Neural progenitor cell (in vitro differentiated cells): ENCODE measurements around the gene ZSCAN2. TPM values are rescaled to one million over a fixed set of nuclear protein-coding genes. Genes with fewer than 3 reads are reported as not detected.

Experiments used
- DNase-seq: peaks from one replicate; pipeline ENCODE4 v3.0.0-alpha.2; 2016; ENCODE audit warnings: low spot score
- H2AFZ ChIP-seq: fragments of 200-600 bp; sonication (generic); replicated peaks from 2 replicates; pipeline ENCODE4 v1.6.1; 2016; ENCODE audit warnings: antibody characterized with exemption
- H3F3A ChIP-seq: fragments of 200-600 bp; sonication (generic); 2 replicates; pipeline ENCODE4 v1.6.1; 2016; ENCODE audit warnings: antibody characterized with exemption, low read depth
- H3K27ac ChIP-seq: fragments of 200-600 bp; sonication (generic); 2 replicates; pipeline ENCODE4 v1.5.1; 2016; ENCODE audit warnings: mild to moderate bottlenecking
- H3K27me3 ChIP-seq: fragments of 200-600 bp; sonication (generic); 2 replicates; pipeline ENCODE4 v1.6.1; 2016; ENCODE audit warnings: mild to moderate bottlenecking, moderate library complexity
- H3K36me3 ChIP-seq: fragments of 200-600 bp; sonication (generic); 2 replicates; pipeline ENCODE4 v1.5.1; 2016
- H3K4me1 ChIP-seq: fragments of 200-600 bp; sonication (generic); 2 replicates; pipeline ENCODE4 v1.6.1; 2016; ENCODE audit warnings: mixed run types
- H3K4me2 ChIP-seq: fragments of 200-600 bp; sonication (generic); 2 replicates; pipeline ENCODE4 v1.6.1; 2016
- H3K4me3 ChIP-seq: fragments of 200-600 bp; sonication (generic); 2 replicates; pipeline ENCODE4 v1.5.1; 2016
- H3K79me2 ChIP-seq: fragments of 200-600 bp; sonication (generic); 2 replicates; pipeline ENCODE4 v1.6.1; 2016; ENCODE audit warnings: low read depth
- H3K9ac ChIP-seq: fragments of 200-600 bp; sonication (generic); 2 replicates; pipeline ENCODE4 v1.6.1; 2016
- H3K9me3 ChIP-seq: fragments of 200-600 bp; sonication (generic); 2 replicates; pipeline ENCODE4 v1.5.1; 2016; ENCODE audit warnings: low read depth
- H4K20me1 ChIP-seq: fragments of 200-600 bp; sonication (generic); 2 replicates; pipeline ENCODE4 v1.6.1; 2016; ENCODE audit warnings: low read depth
- H3K27ac Mint-ChIP-seq: 3 replicates; pipeline ENCODE4 v1.8.0; 2021; ENCODE audit warnings: mixed read lengths
- H3K27me3 Mint-ChIP-seq: 2 replicates; pipeline ENCODE4 v1.8.0; 2022; ENCODE audit warnings: low read depth, mild to moderate bottlenecking, inconsistent platforms, moderate library complexity, mixed read lengths; ENCODE audit not compliant: insufficient read depth
- H3K36me3 Mint-ChIP-seq: 3 replicates; pipeline ENCODE4 v1.8.0; 2021; ENCODE audit warnings: mixed read lengths
- H3K4me1 Mint-ChIP-seq: 3 replicates; pipeline ENCODE4 v1.8.0; 2021; ENCODE audit warnings: mixed read lengths
- H3K4me3 Mint-ChIP-seq: 3 replicates; pipeline ENCODE4 v1.8.0; 2021; ENCODE audit warnings: mild to moderate bottlenecking, moderate library complexity, mixed read lengths
- H3K9me3 Mint-ChIP-seq: 3 replicates; pipeline ENCODE4 v1.8.0; 2020; ENCODE audit warnings: mixed read lengths
- CTCF ChIP-seq: fragments of 200-600 bp; sonication (generic); IDR thresholded peaks from 2 replicates; pipeline ENCODE4 v1.5.1; 2017; ENCODE audit warnings: antibody characterized with exemption, mild to moderate bottlenecking
- EZH2 ChIP-seq: fragments of 200-600 bp; sonication (generic); IDR thresholded peaks from 2 replicates; pipeline ENCODE4 v1.6.1; 2017; ENCODE audit warnings: antibody characterized with exemption, mild to moderate bottlenecking, moderate library complexity
- EZH2phosphoT487 ChIP-seq: fragments of 200-600 bp; sonication (generic); IDR thresholded peaks from 2 replicates; pipeline ENCODE4 v1.6.1; 2017; ENCODE audit warnings: antibody characterized with exemption
- total RNA-seq: library from RNA; depleted of rRNA; stranded (reverse); fragments of >200 nt; gene quantifications from 2 replicates; pipeline ENCODE4 v1.2.3, GENCODE V29; 2015; ENCODE audit warnings: low replicate concordance

Gene ZSCAN2
- total RNA-seq, 1 donor from 2014 or later: 6.7 TPM

- Histone ChIP-seq H3K79me2 (no peaks in the 10 kb centered on the region), H3K9me3 (peaks cover 9% of the 10 kb centered on the region), H3K27me3 (no peaks in the 10 kb centered on the region), H3F3A (no peaks in the 10 kb centered on the region), H3K9ac (no peak overlapping the region), H3K4me1 (no peaks in the 10 kb centered on the region), H3K4me3 (no peak overlapping the region), H3K4me2 (no peak overlapping the region), H3K27ac (no peak overlapping the region), H4K20me1 (no peaks in the 10 kb centered on the region), H3K36me3 (peaks cover 7% of the 10 kb centered on the region), H2AFZ (no peak overlapping the region)
- DNase-seq: no peak
- peaks cover 47% of the 10 kb centered on the region for H3K9me3 Mint-ChIP-seq
- no peak overlapping the region for H3K27ac Mint-ChIP-seq
- peaks cover 65% of the 10 kb centered on the region for H3K36me3 Mint-ChIP-seq
- peaks cover 2% of the 10 kb centered on the region for H3K27me3 Mint-ChIP-seq
- TF ChIP-seq CTCF: no peak
- no peak for TF ChIP-seq EZH2phosphoT487
- TF ChIP-seq EZH2: no peak
- H3K4me3 Mint-ChIP-seq: no peak overlapping the region
- H3K4me1 Mint-ChIP-seq: no peaks in the 10 kb centered on the region
Measured at GRCh38 chr15:84620626-84621025, 19.8 kb downstream of the ZSCAN2 start.

- H3K36me3 ChIP-seq: peaks cover 7% of the 10 kb centered on the region
- H3K4me3 Mint-ChIP-seq: no peak overlapping the region
- no peaks in the 10 kb centered on the region for H3F3A ChIP-seq
- peaks cover 65% of the 10 kb centered on the region for H3K36me3 Mint-ChIP-seq
- H3K9ac ChIP-seq: no peak overlapping the region
- peaks cover 47% of the 10 kb centered on the region for H3K9me3 Mint-ChIP-seq
- H3K9me3 ChIP-seq: peaks cover 9% of the 10 kb centered on the region
- H3K4me1 ChIP-seq: no peaks in the 10 kb centered on the region
- no peaks in the 10 kb centered on the region for H3K79me2 ChIP-seq
- H3K27ac ChIP-seq: no peak overlapping the region
- TF ChIP-seq EZH2phosphoT487: no peak
- TF ChIP-seq CTCF: no peak
- TF ChIP-seq EZH2: no peak
- no peak for DNase-seq
- no peaks in the 10 kb centered on the region for H3K27me3 ChIP-seq
- H3K4me3 ChIP-seq: no peak overlapping the region
- no peak overlapping the region for H3K4me2 ChIP-seq
- H3K4me1 Mint-ChIP-seq: no peaks in the 10 kb centered on the region
- no peak overlapping the region for H3K27ac Mint-ChIP-seq
- no peaks in the 10 kb centered on the region for H4K20me1 ChIP-seq
- no peak overlapping the region for H2AFZ ChIP-seq
- H3K27me3 Mint-ChIP-seq: peaks cover 2% of the 10 kb centered on the region
Measured at GRCh38 chr15:84621358-84621979, 20.7 kb downstream of the ZSCAN2 start.

GRCh38 chr15:84624359-84624758 lies 23.6 kb downstream of the ZSCAN2 start:
- TF ChIP-seq EZH2 (no peak), EZH2phosphoT487 (no peak), CTCF (no peak)
- no peaks in the 10 kb centered on the region for H3K79me2 ChIP-seq
- no peak for DNase-seq
- H3K27ac ChIP-seq: no peak overlapping the region
- H3K27me3 Mint-ChIP-seq: no peaks in the 10 kb centered on the region
- no peak overlapping the region for H3K4me3 ChIP-seq
- peak overlapping the region; percentile 31 for H3K27ac Mint-ChIP-seq
- peaks cover 7% of the 10 kb centered on the region for H3K36me3 ChIP-seq
- no peaks in the 10 kb centered on the region for H3K27me3 ChIP-seq
- no peaks in the 10 kb centered on the region for H3K4me1 ChIP-seq
- H3F3A ChIP-seq: no peaks in the 10 kb centered on the region
- H3K4me2 ChIP-seq: no peak overlapping the region
- no peaks in the 10 kb centered on the region for H4K20me1 ChIP-seq
- peaks cover 9% of the 10 kb centered on the region for H3K9me3 ChIP-seq
- H3K9me3 Mint-ChIP-seq: peaks cover 41% of the 10 kb centered on the region
- H3K4me1 Mint-ChIP-seq: no peaks in the 10 kb centered on the region
- peaks cover 54% of the 10 kb centered on the region for H3K36me3 Mint-ChIP-seq
- H2AFZ ChIP-seq: no peak overlapping the region
- H3K9ac ChIP-seq: no peak overlapping the region
- H3K4me3 Mint-ChIP-seq: no peak overlapping the region
